Measurements from ENCODE around the gene GHDC. TPM values are rescaled to one million over a fixed set of nuclear protein-coding genes. Genes with fewer than 3 reads are reported as not detected.
"Not testable (repeated sequence)": the region's sequence is repeated elsewhere in the genome, so short reads cannot be mapped to it uniquely, and the experiment has no call there.

The GHDC gene
- polyA plus RNA-seq (2013, experiment 1 of 2), result 1.8 TPM
- polyA plus RNA-seq (2013, experiment 2 of 2), result 2.0 TPM

- H3K27me3 ChIP-seq (ENCODE audit: control insufficient read depth in 3 of 3, insufficient read depth in 3 of 3, low read depth in 1 of 3, low read length in 3 of 3), result no peaks in the 10 kb centered on the region
- no peak within 1 kb of the TSS for H3K27ac ChIP-seq (replicated peaks; ENCODE audit: low read length)
- H3K4ac ChIP-seq (ENCODE audit: low read length), result no peak within 1 kb of the TSS
- WGBS, 2 donors (ENCODE audit: extremely low coverage in 2 of 2, insufficient read length in 2 of 2, insufficient replicate concordance in 1 of 2), result no CpG with 5 or more reads among the region's 24 CpGs
- no peaks in the 10 kb centered on the region for H3K79me1 ChIP-seq (ENCODE audit: low read depth, low read length)
- peak within 1 kb of the TSS; percentile 32 for H3K4me2 ChIP-seq (ENCODE audit: insufficient read depth, low read length, poor library complexity, severe bottlenecking)
- peak within 1 kb of the TSS; percentile 89 for H2BK15ac ChIP-seq (ENCODE audit: low read length)
- H3K18ac ChIP-seq (ENCODE audit: low read length), result peak within 1 kb of the TSS; percentile 74
- peak within 1 kb of the TSS; percentile 32 for H2AK5ac ChIP-seq (ENCODE audit: low read depth, low read length)
- H2AFZ ChIP-seq (ENCODE audit: low read length), result peak within 1 kb of the TSS; percentile 95
- peak within 1 kb of the TSS; percentile 22 for H2BK120ac ChIP-seq (ENCODE audit: low read depth, low read length)
- peak within 1 kb of the TSS; percentile 12 for H2BK12ac ChIP-seq (ENCODE audit: low read length)
- peaks cover 1 to 8% of the 10 kb centered on the region in 2 donors for H3K36me3 ChIP-seq (replicated peaks in 1 of 2; ENCODE audit: control insufficient read depth in 2 of 2, insufficient read depth in 2 of 2, low read length in 2 of 2)
- no peak within 1 kb of the TSS for H4K8ac ChIP-seq (ENCODE audit: low read depth, low read length)
- no peak within 1 kb of the TSS for H2BK5ac ChIP-seq (ENCODE audit: low read length)
- H3K4me1 ChIP-seq (ENCODE audit: control insufficient read depth in 2 of 2, insufficient read depth in 1 of 2, low read depth in 1 of 2, low read length in 2 of 2), result peaks cover 2 to 4% of the 10 kb centered on the region in 2 donors
- no peak within 1 kb of the TSS for H4K91ac ChIP-seq (ENCODE audit: low read depth, low read length, poor library complexity)
- H3K14ac ChIP-seq (ENCODE audit: low read length), result no peak within 1 kb of the TSS
- peak within 1 kb of the TSS; percentile 39 for H3K9ac ChIP-seq (ENCODE audit: low read depth, low read length, poor library complexity)
- H3K23ac ChIP-seq (ENCODE audit: low read depth, low read length, poor library complexity), result no peak within 1 kb of the TSS
- H3K4me3 ChIP-seq (ENCODE audit: low read length in 2 of 2), result peak within 1 kb of the TSS; percentile 12 to 79
- DNase-seq (ENCODE audit: low spot score), result peak; percentile 51
- H3K9me3 ChIP-seq (replicated peaks in 1 of 2; ENCODE audit: control insufficient read depth in 2 of 2, insufficient read depth in 1 of 2, low read depth in 1 of 2, low read length in 2 of 2), result no peaks in the 10 kb centered on the region
Measured at GRCh38 chr17:42193969-42194899, at the start of gene GHDC. GHDC (minus strand) TSS chr17:42194494; CDS start chr17:42193581, 913 bp downstream.

GRCh38 chr17:42243493-42243982 lies 49.2 kb upstream of the GHDC start:
- H3K4ac ChIP-seq (ENCODE audit: low read length), result no peak overlapping the region
- no peak for DNase-seq (ENCODE audit: low spot score)
- H3K18ac ChIP-seq (ENCODE audit: low read length), result no peak overlapping the region
- no peak overlapping the region for H4K91ac ChIP-seq (ENCODE audit: low read depth, low read length, poor library complexity)
- no peak overlapping the region for H2BK120ac ChIP-seq (ENCODE audit: low read depth, low read length)
- H3K23ac ChIP-seq (ENCODE audit: low read depth, low read length, poor library complexity), result no peak overlapping the region
- no peaks in the 10 kb centered on the region for H3K36me3 ChIP-seq (replicated peaks in 1 of 2; ENCODE audit: control insufficient read depth in 2 of 2, insufficient read depth in 2 of 2, low read length in 2 of 2)
- H3K27ac ChIP-seq (replicated peaks; ENCODE audit: low read length), result no peak overlapping the region
- no peak overlapping the region for H3K4me2 ChIP-seq (ENCODE audit: insufficient read depth, low read length, poor library complexity, severe bottlenecking)
- no peak overlapping the region for H2AK5ac ChIP-seq (ENCODE audit: low read depth, low read length)
- H2BK15ac ChIP-seq (ENCODE audit: low read length), result no peak overlapping the region
- no peaks in the 10 kb centered on the region for H3K9me3 ChIP-seq (replicated peaks in 1 of 2; ENCODE audit: control insufficient read depth in 2 of 2, insufficient read depth in 1 of 2, low read depth in 1 of 2, low read length in 2 of 2)
- H3K4me3 ChIP-seq (ENCODE audit: low read length in 2 of 2), result no peak overlapping the region
- WGBS, 2 donors (ENCODE audit: extremely low coverage in 2 of 2, insufficient read length in 2 of 2, insufficient replicate concordance in 1 of 2), result no CpG with 5 or more reads among the region's 5 CpGs
- H3K27me3 ChIP-seq (ENCODE audit: control insufficient read depth in 3 of 3, insufficient read depth in 3 of 3, low read depth in 1 of 3, low read length in 3 of 3), result no peaks in the 10 kb centered on the region
- H3K9ac ChIP-seq (ENCODE audit: low read depth, low read length, poor library complexity), result no peak overlapping the region
- H2BK12ac ChIP-seq (ENCODE audit: low read length), result no peak overlapping the region
- peaks cover 1% of the 10 kb centered on the region for H3K79me1 ChIP-seq (ENCODE audit: low read depth, low read length)
- no peak overlapping the region for H2BK5ac ChIP-seq (ENCODE audit: low read length)
- peaks cover 2 to 4% of the 10 kb centered on the region in 2 donors for H3K4me1 ChIP-seq (ENCODE audit: control insufficient read depth in 2 of 2, insufficient read depth in 1 of 2, low read depth in 1 of 2, low read length in 2 of 2)
- H2AFZ ChIP-seq (ENCODE audit: low read length), result no peak overlapping the region
- no peak overlapping the region for H3K14ac ChIP-seq (ENCODE audit: low read length)
- H4K8ac ChIP-seq (ENCODE audit: low read depth, low read length), result no peak overlapping the region

GRCh38 chr17:42241871-42242270 lies 47.6 kb upstream of the GHDC start:
- H3K27me3 ChIP-seq (ENCODE audit: control insufficient read depth in 3 of 3, insufficient read depth in 3 of 3, low read depth in 1 of 3, low read length in 3 of 3), result no peaks in the 10 kb centered on the region
- no peak overlapping the region for H2AFZ ChIP-seq (ENCODE audit: low read length)
- H3K4ac ChIP-seq (ENCODE audit: low read length), result no peak overlapping the region
- H3K79me1 ChIP-seq (ENCODE audit: low read depth, low read length), result peaks cover 4% of the 10 kb centered on the region
- no peak overlapping the region for H2BK5ac ChIP-seq (ENCODE audit: low read length)
- H2AK5ac ChIP-seq (ENCODE audit: low read depth, low read length), result no peak overlapping the region
- H3K4me3 ChIP-seq (ENCODE audit: low read length in 2 of 2), result no peak overlapping the region
- no peaks in the 10 kb centered on the region for H3K9me3 ChIP-seq (replicated peaks in 1 of 2; ENCODE audit: control insufficient read depth in 2 of 2, insufficient read depth in 1 of 2, low read depth in 1 of 2, low read length in 2 of 2)
- no peak overlapping the region for H3K18ac ChIP-seq (ENCODE audit: low read length)
- H4K91ac ChIP-seq (ENCODE audit: low read depth, low read length, poor library complexity), result no peak overlapping the region
- H4K8ac ChIP-seq (ENCODE audit: low read depth, low read length), result no peak overlapping the region
- no peak overlapping the region for H2BK15ac ChIP-seq (ENCODE audit: low read length)
- no CpG with 5 or more reads among the region's 1 CpG for WGBS, 2 donors (ENCODE audit: extremely low coverage in 2 of 2, insufficient read length in 2 of 2, insufficient replicate concordance in 1 of 2)
- no peak overlapping the region for H3K27ac ChIP-seq (replicated peaks; ENCODE audit: low read length)
- H3K9ac ChIP-seq (ENCODE audit: low read depth, low read length, poor library complexity), result no peak overlapping the region
- H2BK12ac ChIP-seq (ENCODE audit: low read length), result no peak overlapping the region
- no peaks in the 10 kb centered on the region for H3K4me1 ChIP-seq (ENCODE audit: control insufficient read depth in 2 of 2, insufficient read depth in 1 of 2, low read depth in 1 of 2, low read length in 2 of 2)
- H3K14ac ChIP-seq (ENCODE audit: low read length), result no peak overlapping the region
- no peak overlapping the region for H3K23ac ChIP-seq (ENCODE audit: low read depth, low read length, poor library complexity)
- DNase-seq (ENCODE audit: low spot score), result no peak
- H2BK120ac ChIP-seq (ENCODE audit: low read depth, low read length), result no peak overlapping the region
- no peaks in the 10 kb centered on the region for H3K36me3 ChIP-seq (replicated peaks in 1 of 2; ENCODE audit: control insufficient read depth in 2 of 2, insufficient read depth in 2 of 2, low read length in 2 of 2)
- no peak overlapping the region for H3K4me2 ChIP-seq (ENCODE audit: insufficient read depth, low read length, poor library complexity, severe bottlenecking)

- not testable (repeated sequence) for H3K4me1 ChIP-seq (ENCODE audit: control insufficient read depth in 2 of 2, insufficient read depth in 1 of 2, low read depth in 1 of 2, low read length in 2 of 2); H3K9me3 ChIP-seq (replicated peaks in 1 of 2; ENCODE audit: control insufficient read depth in 2 of 2, insufficient read depth in 1 of 2, low read depth in 1 of 2, low read length in 2 of 2); H2AFZ ChIP-seq (ENCODE audit: low read length); H4K8ac ChIP-seq (ENCODE audit: low read depth, low read length); H3K18ac ChIP-seq (ENCODE audit: low read length); H2BK120ac ChIP-seq (ENCODE audit: low read depth, low read length); H3K4me2 ChIP-seq (ENCODE audit: insufficient read depth, low read length, poor library complexity, severe bottlenecking); H3K9ac ChIP-seq (ENCODE audit: low read depth, low read length, poor library complexity); H3K79me1 ChIP-seq (ENCODE audit: low read depth, low read length); H2BK15ac ChIP-seq (ENCODE audit: low read length); H3K23ac ChIP-seq (ENCODE audit: low read depth, low read length, poor library complexity); H2BK12ac ChIP-seq (ENCODE audit: low read length); H3K4ac ChIP-seq (ENCODE audit: low read length); H4K91ac ChIP-seq (ENCODE audit: low read depth, low read length, poor library complexity); DNase-seq (ENCODE audit: low spot score); H2AK5ac ChIP-seq (ENCODE audit: low read depth, low read length); H3K4me3 ChIP-seq (ENCODE audit: low read length in 2 of 2); H3K27ac ChIP-seq (replicated peaks; ENCODE audit: low read length); H3K14ac ChIP-seq (ENCODE audit: low read length); H3K27me3 ChIP-seq (ENCODE audit: control insufficient read depth in 3 of 3, insufficient read depth in 3 of 3, low read depth in 1 of 3, low read length in 3 of 3); H3K36me3 ChIP-seq (replicated peaks in 1 of 2; ENCODE audit: control insufficient read depth in 2 of 2, insufficient read depth in 2 of 2, low read length in 2 of 2); H2BK5ac ChIP-seq (ENCODE audit: low read length)
- WGBS, 2 donors (ENCODE audit: extremely low coverage in 2 of 2, insufficient read length in 2 of 2, insufficient replicate concordance in 1 of 2), result no CpG with 5 or more reads among the region's 4 CpGs
Measured at GRCh38 chr17:42240863-42241262, 46.6 kb upstream of the GHDC start.
